NCI-H526 treated with DMSO at 0.1 percent for 48 hours (cell line): Measurements from ENCODE around the gene SCMH1.
"Not testable (repeated sequence)": the region's sequence is repeated elsewhere in the genome, so short reads cannot be mapped to it uniquely, and the experiment has no call there.

Experiments
- DNase-seq: peaks from one replicate; lab custom pipeline; 2025; lab: John Stamatoyannopoulos, UW

The SCMH1 gene

DNA sequence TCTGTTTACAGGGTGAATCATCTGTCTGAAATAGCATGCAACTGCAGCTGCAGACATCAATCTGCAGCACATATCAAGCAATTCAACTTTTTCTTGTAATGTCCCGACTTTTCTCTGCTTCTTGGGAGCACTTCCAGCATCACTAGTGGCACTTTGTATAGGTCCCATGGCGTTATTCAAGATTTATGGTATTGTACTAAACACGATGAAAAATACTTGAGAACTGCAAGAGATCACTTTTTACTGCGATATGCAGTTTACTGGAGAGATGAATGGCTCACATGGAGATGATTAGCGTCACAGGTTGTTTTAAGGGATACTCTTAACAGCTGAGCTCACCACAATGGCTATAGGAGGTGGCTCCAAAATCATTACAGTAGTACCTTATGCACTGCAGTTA is 7.2 kb upstream of the SCMH1 start:
- DNase-seq = no peak

DNA sequence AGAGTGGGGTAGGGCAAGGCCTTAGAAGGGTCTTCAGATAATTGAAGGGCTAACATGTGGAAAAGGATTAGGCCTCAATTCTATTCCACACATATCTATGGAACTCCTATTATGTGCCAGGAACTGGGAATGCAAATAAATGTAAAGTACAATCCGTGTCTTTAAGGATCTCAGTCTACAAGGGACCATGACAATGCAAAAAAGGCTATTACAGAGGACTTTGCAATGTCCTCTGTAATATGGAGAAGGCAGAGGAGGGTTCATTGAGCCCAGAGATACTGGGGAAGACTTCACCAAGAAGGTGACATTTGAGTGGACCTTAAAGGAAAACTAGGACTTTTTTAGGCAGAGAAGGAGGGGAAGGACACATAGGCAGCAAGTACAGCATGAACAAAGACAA is 4.5 kb upstream of the SCMH1 start:
- peak; percentile 30 for DNase-seq

DNA sequence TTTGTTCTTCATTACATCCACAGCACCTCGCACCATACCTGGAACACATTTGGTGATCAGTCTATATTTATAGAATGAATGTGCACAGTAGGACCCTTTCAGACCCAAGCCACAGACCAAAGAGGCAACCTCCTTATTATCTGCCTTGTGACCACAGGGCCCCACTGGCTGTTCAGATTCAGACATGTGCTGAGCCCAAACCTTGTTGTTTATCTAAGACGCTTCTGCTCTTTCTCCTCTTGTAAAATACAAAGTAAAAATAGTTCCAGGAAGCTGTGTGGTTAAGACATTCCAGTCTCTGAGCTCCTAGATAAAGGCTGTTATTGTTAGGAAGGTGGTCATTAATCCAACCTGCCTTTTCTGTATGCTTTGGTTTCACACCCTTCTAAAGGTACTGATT is 3.6 kb upstream of the SCMH1 start:
- DNase-seq = no peak

DNA sequence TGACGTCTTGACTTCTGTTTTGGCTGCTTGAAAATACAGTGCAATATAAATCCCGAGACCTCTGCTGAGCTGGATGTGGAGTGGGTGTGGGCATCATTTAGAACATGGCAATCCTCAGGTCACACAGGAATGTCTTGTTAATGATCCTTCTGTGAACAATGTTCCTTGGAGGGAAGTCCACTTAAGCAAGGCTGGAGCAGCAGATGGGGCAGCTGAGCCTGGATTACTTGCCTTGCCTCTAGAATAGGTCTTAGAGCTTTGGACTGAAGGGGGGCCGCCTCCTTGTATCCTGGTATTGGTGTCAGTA is 926 bp upstream of the SCMH1 start:
- no peak for DNase-seq

DNA sequence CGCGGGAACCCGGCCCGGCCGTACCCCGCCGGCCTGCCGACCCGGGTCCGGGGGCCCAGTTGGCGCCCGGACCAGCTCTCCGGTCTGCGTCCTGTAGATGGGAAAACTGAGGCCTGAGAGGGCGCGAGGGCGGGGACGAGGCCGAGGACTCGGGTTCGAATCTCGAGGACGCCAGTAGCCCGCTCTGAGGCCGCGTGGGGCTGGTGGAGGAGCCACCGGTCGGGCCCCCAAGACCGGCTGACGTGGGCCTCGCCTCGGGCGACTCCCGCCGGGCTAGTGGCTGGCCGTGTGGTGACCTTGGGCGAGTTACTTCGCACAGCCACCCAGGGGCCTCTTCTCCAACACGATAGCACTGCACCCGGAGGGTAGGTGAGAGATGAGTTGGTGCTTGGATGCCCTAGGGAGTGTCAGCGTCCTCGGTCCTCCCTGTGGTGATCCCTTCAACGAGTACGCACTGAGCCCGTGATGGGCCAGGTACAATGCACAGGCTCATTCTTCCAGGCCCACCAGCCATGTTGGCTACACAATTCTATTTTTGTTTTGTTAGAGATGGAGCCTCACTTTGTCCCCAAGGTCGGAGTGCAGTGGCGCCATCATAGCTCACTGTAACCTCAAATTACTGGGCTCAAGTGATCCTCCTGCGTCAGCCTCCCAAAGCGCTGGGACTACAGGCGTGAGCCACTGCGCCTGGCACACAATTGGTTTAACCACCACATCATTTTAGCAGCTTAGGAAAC is 404 bp upstream of the SCMH1 start:
- peak; percentile 21 for DNase-seq

DNA sequence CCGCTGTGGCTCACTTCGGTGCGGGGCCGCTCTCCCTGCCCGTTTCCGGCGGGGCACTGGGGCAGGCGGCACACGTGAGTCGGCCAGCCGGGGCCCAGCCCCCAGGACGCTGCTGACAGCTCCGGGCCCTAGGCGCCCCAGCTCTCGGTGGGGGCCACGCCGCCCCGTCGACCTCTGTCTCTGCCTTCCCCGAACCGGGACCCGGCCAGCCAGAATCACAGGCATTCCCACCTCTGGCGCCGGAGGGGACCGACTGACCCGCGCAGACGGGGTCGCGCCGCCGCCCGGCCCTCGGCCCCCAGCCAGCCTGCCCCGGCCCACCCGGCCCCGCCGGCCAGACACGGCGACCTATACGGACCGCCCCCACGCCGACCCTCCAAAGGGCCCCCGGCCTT is 755 bp downstream of the SCMH1 start:
- DNase-seq = peak; percentile 39

DNA sequence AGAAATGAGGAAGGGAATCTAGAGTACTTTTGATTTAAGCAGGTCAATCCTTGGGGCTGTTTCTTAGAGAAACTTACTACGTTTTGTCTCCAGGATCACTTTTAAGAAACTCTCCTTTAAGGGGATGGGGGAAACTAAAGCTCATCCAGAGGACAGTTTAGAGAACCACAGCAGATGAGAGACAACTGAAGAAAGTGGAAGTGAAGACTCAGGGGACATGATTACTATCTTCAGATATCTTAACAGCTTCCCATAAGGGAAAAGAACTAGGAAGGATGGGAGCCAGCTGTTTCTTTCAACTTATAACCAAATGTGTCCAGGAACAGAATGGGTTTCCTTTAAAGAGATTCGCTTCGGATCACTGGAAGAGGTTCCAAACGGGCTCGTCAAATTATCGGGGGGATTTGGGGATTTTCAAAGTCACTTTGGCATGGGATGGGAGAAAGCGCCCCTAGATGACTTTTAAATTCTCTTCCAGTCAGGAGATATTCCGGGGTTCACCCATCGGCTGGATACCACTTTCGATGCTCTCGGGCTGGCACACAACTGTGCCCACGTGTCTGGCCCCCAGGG is 1.2 kb downstream of the SCMH1 start:
- peak; percentile 39 for DNase-seq

DNA sequence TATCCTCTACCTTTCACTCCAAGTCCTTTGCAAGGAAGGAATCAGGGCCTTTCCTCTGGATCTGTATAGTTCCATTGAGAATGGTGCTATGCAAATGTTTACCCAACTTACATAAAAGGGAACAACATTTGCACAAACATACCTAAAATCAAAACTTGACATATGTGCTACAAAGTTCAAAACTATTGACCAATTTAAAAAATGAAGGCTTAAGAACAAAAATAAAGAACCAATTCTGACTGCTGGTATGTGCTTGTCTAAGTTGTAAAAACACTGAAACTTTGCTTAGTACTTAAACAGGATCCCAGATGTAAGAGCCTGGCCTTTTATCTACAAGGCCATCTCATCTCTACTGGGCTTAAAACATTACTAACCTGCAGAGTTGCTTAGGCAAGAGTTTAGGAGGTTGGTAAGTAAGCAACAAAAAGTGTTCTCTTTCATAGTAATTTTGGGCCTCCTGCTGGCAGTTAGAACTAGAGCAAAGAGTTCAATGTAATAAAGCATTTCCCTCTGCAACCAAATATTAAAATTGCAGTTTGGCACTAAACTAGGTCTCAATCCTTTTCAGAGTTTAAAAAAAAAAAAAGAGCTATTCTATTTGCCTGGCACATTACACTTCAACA is 2.0 kb downstream of the SCMH1 start:
- DNase-seq = peak; percentile 20

DNA sequence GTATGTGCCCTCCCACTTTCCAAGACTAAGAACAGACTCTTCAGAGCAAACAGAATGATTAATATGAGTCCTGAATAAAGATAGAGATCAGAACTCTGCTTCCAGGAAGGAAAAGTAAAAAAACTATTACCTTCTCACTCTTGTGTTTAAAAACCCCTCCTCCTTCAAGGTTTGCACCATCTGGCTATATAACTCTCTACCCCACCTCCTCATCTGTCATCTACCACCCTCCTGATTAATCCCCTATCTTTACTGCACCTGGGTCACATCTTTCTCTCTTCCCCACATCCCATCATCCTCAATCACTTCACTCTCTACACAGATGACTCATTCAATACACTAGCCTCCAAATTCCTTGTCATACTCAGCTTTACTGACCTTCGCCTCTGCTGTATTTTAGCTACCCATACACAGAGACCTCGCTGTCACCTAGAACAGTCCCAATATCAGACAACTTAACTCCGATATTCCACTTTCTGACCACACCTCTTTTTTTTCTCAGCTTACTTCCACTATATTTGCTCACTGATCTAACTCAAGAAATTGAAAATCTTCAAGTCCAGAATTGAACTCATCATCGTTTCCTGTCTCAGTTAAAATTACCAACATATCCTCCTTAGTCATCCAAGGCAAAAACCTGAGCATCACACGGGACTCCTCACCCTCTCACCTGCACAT is 3.7 kb downstream of the SCMH1 start:
- DNase-seq = no peak

DNA sequence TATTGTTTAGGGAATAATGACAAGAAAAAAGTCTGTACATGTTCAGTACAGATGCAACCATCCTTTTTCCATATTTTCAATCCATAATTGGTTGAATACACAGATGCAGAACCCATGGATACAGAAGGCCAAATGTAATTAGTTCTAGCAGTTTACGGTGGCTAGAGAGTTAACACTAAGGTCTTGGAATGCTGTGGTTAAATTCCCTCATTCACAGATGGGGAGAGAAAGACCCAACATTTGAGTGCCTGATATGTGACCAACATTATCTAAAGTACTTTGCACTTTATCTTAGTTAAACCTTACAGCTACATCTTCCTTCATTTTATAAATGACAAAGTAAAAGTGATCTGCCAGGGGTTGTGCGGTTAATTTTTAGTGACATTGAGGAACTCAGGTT is 5.3 kb downstream of the SCMH1 start:
- DNase-seq = no peak

DNA sequence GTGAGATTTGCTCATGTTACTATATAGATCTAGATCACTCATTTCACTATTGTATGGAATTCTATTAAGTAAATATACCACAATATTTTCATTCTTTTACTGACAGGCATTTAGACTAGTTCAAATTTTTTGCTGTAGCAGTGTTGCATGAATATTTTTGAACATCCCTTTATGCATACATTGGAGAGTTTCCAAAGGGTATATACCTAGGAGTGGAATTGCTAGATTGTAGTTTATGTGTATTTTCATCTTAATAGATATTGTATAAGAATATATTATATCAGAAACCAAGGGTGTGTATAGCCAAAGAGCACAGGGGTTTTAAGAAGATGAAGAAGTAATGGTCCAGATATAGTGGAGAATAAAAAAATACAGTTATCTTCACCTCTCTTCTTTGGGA is 6.2 kb downstream of the SCMH1 start:
- no peak for DNase-seq

DNA sequence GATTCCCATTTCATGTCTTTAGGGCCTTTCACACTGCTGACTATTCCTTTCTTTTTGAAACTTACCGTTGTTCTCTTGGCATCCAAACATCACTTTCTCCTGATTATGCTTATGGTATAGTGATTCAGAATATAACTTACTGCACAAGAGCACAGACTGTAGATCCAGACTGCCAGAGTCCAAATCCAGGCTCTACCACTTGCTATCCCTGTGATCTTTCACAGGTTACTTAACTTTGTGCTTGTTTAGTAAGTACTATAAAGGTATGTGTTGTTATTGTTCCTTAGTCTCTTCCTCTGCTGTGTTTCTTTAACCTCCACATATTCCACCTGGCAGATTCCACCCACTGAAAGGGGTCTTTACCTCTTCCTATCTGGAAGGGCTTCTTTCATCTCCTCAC is 8.4 kb downstream of the SCMH1 start:
- no peak for DNase-seq

DNA sequence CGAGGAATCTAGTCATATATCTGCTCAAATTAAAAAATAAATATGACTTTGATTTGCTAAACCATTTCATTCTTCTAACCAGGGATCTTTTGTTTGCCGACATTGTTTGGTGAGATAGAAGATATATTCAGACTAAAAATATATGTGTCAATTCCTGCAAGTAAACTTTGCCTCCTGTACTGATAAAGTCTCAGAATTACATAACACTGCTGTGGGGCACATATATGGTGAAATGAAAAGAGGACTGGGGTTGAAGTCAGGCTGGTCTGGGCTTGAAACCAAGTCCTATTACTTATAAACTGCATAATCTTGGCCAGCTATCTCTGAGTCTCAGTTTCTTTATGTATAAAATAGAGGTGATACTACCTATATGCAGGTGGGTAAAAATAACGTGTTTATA is 9.8 kb downstream of the SCMH1 start:
- DNase-seq = no peak

DNA sequence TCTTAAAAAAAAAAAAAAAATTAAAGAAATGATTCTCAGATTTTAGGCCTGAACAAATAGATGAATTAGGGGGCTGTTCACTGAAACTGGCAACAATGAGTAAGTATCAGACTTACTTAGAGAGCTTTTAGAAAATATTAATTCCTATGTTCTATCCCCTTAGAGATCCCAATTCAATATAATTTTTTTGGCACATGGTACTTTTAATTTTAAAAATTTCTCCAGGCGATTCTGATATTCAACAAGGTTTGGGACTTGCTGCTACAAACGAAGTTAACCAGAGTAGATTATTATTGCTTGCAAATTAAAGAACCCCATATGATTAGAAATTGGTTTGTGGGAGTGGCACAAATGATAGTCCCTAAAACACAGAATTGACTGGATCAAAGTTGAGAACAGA is 11.4 kb downstream of the SCMH1 start:
- no peak for DNase-seq

DNA sequence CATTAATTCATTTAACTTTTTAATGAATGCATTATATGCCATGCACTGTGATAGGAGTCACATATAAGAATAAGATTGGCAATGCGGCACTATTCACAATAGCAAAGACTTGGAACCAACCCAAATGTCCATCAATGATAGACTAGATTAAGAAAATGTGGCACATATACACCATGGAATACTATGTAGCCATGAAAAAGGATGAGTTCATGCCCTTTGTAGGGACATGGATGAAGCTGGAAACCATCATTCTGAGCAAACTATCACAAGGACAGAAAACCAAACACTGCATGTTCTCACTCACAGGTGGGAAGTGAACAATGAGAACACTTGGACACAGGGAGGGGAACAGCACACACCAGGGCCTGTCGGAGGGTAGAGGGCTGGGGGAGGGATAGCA is 12.9 kb downstream of the SCMH1 start:
- DNase-seq = not testable (repeated sequence)

DNA sequence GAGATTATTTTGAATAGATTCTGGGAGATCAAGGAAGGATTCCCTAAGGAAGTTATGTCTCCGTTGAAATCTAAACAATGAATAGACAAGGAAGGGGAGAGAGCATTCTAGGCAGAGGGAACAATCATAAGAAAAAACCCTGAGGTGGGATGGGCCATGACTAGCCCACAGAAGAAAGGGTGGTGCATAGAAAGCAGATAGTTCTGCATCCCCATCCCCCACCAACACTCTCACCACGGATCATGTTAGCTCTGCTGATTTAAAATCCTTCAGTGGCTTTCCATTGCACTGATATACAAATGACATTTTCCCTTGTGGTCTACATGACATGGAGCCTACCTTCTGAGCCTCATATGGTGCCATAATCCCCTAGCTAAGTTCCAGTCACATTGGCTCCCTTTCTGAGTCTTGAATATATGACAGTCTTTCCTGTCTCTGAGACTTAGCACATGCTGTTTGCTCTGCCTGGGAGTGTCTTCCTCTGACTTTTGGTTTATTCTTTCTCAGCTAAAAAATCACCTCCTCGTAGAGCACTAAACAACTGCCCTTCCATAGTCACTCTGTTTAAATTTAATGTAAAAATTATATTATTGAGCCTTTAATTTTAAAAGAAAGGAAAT is 15.2 kb downstream of the SCMH1 start:
- DNase-seq = no peak

DNA sequence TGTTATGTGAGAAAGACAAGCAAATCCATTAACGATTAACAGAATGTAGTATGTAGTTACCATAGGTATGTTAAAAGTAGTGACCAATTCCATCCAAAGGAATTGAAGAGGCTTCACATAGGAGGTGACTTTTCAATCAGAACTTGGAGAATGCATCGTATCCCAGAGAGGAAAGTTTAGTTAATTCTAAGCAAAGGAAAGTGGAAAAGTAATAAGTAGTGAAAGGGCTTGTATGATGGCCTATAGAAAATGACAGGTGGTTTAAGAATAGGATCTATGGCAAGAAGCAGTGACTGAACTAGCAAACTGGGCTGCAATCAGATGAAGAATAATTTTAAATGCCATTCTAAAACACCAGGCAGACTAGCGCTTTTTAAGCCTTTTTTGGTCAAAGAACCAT is 16.6 kb downstream of the SCMH1 start:
- DNase-seq = no peak

DNA sequence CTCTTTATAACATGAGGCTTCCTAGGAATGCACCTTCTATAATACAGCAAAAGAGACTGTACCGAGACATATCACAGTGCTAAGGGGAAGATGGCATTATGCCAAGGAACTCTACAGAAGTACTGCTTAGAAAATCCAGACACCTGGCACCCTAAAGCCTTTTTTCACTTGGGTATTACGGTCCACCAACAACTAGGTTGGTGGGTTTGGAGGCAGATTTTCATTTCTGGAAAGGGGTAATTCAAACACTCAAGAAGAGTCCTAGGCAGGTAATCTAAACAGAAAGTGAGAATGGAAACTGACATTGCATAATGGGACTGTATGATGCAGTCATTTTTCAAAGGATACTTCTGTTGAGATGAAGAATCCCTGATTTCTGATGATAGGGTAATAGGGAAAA is 19.6 kb downstream of the SCMH1 start:
- DNase-seq = no peak

DNA sequence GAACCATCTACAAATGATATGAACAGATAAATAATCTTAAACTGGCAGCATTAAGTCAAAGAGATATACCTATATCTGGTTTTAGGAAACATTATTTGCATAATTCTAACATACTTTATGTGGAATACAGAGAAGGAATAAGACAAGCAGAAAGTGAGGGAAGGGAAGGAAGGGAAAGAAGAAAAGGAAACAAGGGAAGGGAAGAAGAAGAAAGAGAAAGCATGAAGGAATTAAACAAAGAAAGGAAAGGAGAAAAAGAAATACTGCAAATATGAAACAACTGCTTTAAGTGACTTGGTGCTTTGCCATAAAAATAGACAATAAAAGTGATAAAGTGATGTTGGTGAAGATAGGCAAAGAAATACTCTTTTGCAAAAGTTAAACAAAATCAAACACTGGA is 20.1 kb downstream of the SCMH1 start:
- DNase-seq = no peak

DNA sequence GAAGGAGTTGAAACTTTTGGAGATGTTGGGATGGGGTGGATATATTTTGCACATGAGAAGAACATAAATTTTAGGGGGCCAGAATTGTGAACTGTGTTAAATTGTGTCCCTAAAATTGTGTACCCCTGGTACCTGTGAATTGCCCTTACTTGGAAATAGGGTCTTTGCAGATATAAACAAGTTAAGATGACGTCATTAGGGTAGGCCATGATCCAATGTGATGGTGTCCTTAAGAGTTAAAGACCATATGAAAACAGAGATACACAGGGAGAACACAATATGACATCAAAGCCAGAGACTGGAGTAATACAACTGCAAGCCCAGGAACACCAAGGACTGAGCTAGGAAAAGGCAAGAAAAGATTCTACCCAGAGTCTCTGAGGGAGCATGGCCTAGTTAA is 24.0 kb downstream of the SCMH1 start:
- DNase-seq = no peak

DNA sequence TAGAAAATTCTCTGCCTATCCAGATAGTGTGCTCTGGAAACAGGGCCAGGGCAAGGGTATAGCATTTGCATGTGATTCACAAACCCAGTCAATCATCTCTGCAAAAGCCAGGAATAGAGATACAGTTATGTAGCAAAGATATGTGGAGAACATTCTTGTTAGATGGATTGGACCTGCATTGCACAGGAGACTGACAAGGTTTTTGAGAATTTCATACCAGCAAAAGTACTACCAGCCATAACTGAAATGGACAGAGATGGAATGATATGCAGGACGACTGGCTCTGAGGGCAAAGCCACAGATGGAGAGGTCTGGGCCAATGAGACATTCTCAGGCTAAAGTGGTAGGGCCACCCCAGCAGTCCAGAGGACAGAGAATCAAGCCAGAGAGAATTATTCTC is 24.7 kb downstream of the SCMH1 start:
- no peak for DNase-seq

DNA sequence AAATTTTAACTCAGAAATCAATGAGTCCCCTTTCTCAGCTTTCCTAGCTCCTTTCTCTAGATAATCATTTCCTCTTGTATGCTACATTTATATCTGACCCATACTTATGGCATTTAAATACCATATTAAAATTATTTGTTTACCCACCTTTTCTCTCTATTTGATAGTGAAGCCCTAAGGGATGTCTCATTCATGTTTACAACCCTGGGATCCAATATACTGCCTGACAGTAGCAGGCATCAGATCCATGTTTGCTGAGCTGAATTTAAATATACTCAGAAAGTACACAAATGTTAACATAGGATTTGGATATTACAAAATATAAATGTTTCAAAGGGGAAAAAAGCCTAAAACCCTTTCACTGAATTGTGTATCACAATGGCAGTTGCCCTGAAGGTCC is 26.5 kb downstream of the SCMH1 start:
- peak; percentile 74 for DNase-seq

DNA sequence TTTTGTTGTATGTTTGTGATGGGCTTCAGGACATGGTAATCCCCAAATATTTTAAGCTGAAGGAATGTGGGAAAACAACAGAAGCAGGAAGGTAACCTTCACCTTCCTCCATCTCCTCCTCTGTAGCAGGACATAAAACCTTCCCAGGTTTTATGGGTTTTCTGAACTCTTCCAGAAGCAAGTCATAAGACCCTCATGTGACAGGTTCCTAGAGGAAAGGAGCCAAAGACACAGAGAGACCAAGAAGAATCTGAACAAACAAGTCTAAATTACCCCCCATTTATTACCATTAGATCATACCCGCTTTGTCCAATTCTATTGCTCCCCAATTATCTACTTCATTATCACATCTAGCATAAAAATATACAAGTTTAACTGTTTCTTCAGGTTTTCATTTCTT is 28.8 kb downstream of the SCMH1 start:
- no peak for DNase-seq
